H9 (cell line): ENCODE results near the gene VLDLR. TPM values are rescaled to one million over a fixed set of nuclear protein-coding genes. Genes with fewer than 3 reads are reported as not detected.

Source experiments
- DNase-seq: peaks from one replicate; pipeline ENCODE4 v3.0.0-alpha.2; 2017
- H2AFZ ChIP-seq: one replicate; pipeline ENCODE4 v1.6.1; 2013; ENCODE audit warnings: mild to moderate bottlenecking, low read length, control low read depth, moderate library complexity
- H2AK5ac ChIP-seq: 2 replicates; pipeline ENCODE4 v1.6.1; 2013; ENCODE audit warnings: low read length, control low read depth, mixed read lengths; ENCODE audit not compliant: insufficient read length
- H2BK120ac ChIP-seq: one replicate; pipeline ENCODE4 v1.6.1; 2013; ENCODE audit warnings: low read depth, mild to moderate bottlenecking, low read length, control low read depth, inconsistent platforms; ENCODE audit not compliant: poor library complexity, severe bottlenecking
- H2BK12ac ChIP-seq: 2 replicates; pipeline ENCODE4 v1.6.1; 2013; ENCODE audit warnings: low read length, control low read depth, mixed read lengths, low read depth; ENCODE audit not compliant: insufficient read length
- H2BK15ac ChIP-seq: 2 replicates; pipeline ENCODE4 v1.6.1; 2013; ENCODE audit warnings: low read depth, low read length, control low read depth
- H2BK20ac ChIP-seq: one replicate; pipeline ENCODE4 v1.6.1; 2013; ENCODE audit warnings: low read depth, mild to moderate bottlenecking, low read length, control low read depth, inconsistent platforms; ENCODE audit not compliant: poor library complexity, severe bottlenecking
- H2BK5ac ChIP-seq: 2 replicates; pipeline ENCODE4 v1.6.1; 2013; ENCODE audit warnings: low read length, control low read depth, mixed read lengths; ENCODE audit not compliant: insufficient read length
- H3K14ac ChIP-seq: 2 replicates; pipeline ENCODE4 v1.6.1; 2013; ENCODE audit warnings: low read length, control low read depth; ENCODE audit not compliant: insufficient read depth
- H3K18ac ChIP-seq: 2 replicates; pipeline ENCODE4 v1.6.1; 2013; ENCODE audit warnings: low read depth, mild to moderate bottlenecking, mixed read lengths, low read length, control low read depth; ENCODE audit not compliant: insufficient read length
- H3K23ac ChIP-seq: 2 replicates; pipeline ENCODE4 v1.6.1; 2013; ENCODE audit warnings: low read length, control low read depth, mixed read lengths, low read depth; ENCODE audit not compliant: insufficient read length
- H3K23me2 ChIP-seq: 2 replicates; pipeline ENCODE4 v1.6.1; 2013; ENCODE audit warnings: low read depth, mild to moderate bottlenecking, mixed read lengths, low read length, control low read depth; ENCODE audit not compliant: insufficient read length, poor library complexity, severe bottlenecking
- H3K27ac ChIP-seq: 2 replicates; pipeline ENCODE4 v1.5.1; 2013; ENCODE audit warnings: low read length, control low read depth, mixed read lengths, low read depth; ENCODE audit not compliant: insufficient read length
- H3K27me3 ChIP-seq: 2 replicates; pipeline ENCODE4 v1.6.1; 2013; ENCODE audit warnings: low read length, control low read depth, inconsistent platforms; ENCODE audit not compliant: insufficient read depth
- H3K4ac ChIP-seq: 2 replicates; pipeline ENCODE4 v1.6.1; 2013; ENCODE audit warnings: low read depth, mild to moderate bottlenecking, control low read depth, inconsistent platforms, low read length, moderate library complexity
- H3K4me1 ChIP-seq: 2 replicates; pipeline ENCODE4 v1.6.1; 2013; ENCODE audit warnings: low read length, control low read depth, inconsistent platforms; ENCODE audit not compliant: insufficient read depth
- H3K4me2 ChIP-seq: 2 replicates; pipeline ENCODE4 v1.6.1; 2013; ENCODE audit warnings: low read length, control low read depth, mixed read lengths; ENCODE audit not compliant: insufficient read length, insufficient read depth
- H3K56ac ChIP-seq: 2 replicates; pipeline ENCODE4 v1.6.1; 2013; ENCODE audit warnings: low read depth, mild to moderate bottlenecking, mixed read lengths, low read length, control low read depth; ENCODE audit not compliant: insufficient read length
- H3K79me1 ChIP-seq: 2 replicates; pipeline ENCODE4 v1.6.1; 2013; ENCODE audit warnings: low read depth, mild to moderate bottlenecking, moderate library complexity, low read length, control low read depth, inconsistent platforms; ENCODE audit not compliant: insufficient read depth, poor library complexity, severe bottlenecking
- H3K79me2 ChIP-seq: 2 replicates; pipeline ENCODE4 v1.6.1; 2013; ENCODE audit warnings: low read length, control low read depth, inconsistent platforms; ENCODE audit not compliant: insufficient read depth
- H3K9ac ChIP-seq: 2 replicates; pipeline ENCODE4 v1.6.1; 2013; ENCODE audit warnings: low read length, control low read depth, mixed read lengths; ENCODE audit not compliant: insufficient read length; ENCODE audit errors: extremely low read depth
- H3K9me3 ChIP-seq: one replicate; pipeline ENCODE4 v1.6.1; 2013; ENCODE audit warnings: low read depth, low read length, inconsistent platforms; ENCODE audit not compliant: control insufficient read depth
- H3T11ph ChIP-seq: one replicate; pipeline ENCODE4 v1.6.1; 2013; ENCODE audit warnings: mild to moderate bottlenecking, low read length, control low read depth, inconsistent platforms
- H4K20me1 ChIP-seq: one replicate; pipeline ENCODE4 v1.6.1; 2013; ENCODE audit not compliant: control insufficient read depth, insufficient read length, insufficient read depth
- H4K5ac ChIP-seq: 2 replicates; pipeline ENCODE4 v1.6.1; 2013; ENCODE audit warnings: low read depth, mild to moderate bottlenecking, mixed read lengths, low read length, control low read depth; ENCODE audit not compliant: insufficient read length
- H4K8ac ChIP-seq: replicated peaks from 2 replicates; pipeline ENCODE4 v1.6.1; 2013; ENCODE audit warnings: low read length, control low read depth, mixed read lengths, low read depth; ENCODE audit not compliant: insufficient read length
- H4K91ac ChIP-seq: 2 replicates; pipeline ENCODE4 v1.6.1; 2013; ENCODE audit warnings: low read depth, mild to moderate bottlenecking, moderate library complexity, mixed read lengths, low read length, control low read depth; ENCODE audit not compliant: insufficient read length
- H3K27ac Mint-ChIP-seq, 3 experiments: 2 replicates in 2 of 3; 3 replicates in 1 of 3; pipeline ENCODE4 v1.8.0; 2020 to 2021; ENCODE audit warnings: mixed read lengths in 3 of 3, mild to moderate bottlenecking in 1 of 3, moderate library complexity in 1 of 3
- H3K27me3 Mint-ChIP-seq: 2 replicates; pipeline ENCODE4 v1.8.0; 2021; ENCODE audit warnings: low read depth, mild to moderate bottlenecking, moderate library complexity, mixed read lengths
- H3K36me3 Mint-ChIP-seq, 3 experiments: 2 replicates in 2 of 3; 3 replicates in 1 of 3; pipeline ENCODE4 v1.8.0; 2020 to 2021; ENCODE audit warnings: low read depth in 3 of 3, mixed read lengths in 3 of 3; ENCODE audit not compliant: insufficient read depth in 1 of 3
- H3K4me1 Mint-ChIP-seq, 2 experiments: 2 replicates each; pipeline ENCODE4 v1.8.0; 2020; ENCODE audit warnings: mixed read lengths in 2 of 2
- H3K4me3 Mint-ChIP-seq, 2 experiments: 2 replicates in 1 of 2; 3 replicates in 1 of 2; pipeline ENCODE4 v1.8.0; 2020 to 2021; ENCODE audit warnings: mild to moderate bottlenecking in 2 of 2, mixed read lengths in 2 of 2, moderate library complexity in 1 of 2
- H3K9me3 Mint-ChIP-seq, 2 experiments: 2 replicates in 1 of 2; 3 replicates in 1 of 2; pipeline ENCODE4 v1.8.0; 2020; ENCODE audit warnings: mild to moderate bottlenecking in 2 of 2, mixed read lengths in 2 of 2, moderate library complexity in 1 of 2
- WGBS: extraction: QIAGEN DNeasy Blood & Tissue Kit; methylation state at CpG from one replicate; pipeline ENCODE4 v1.1.7; 2013; ENCODE audit warnings: missing lambda C conversion rate, low lambda C conversion rate, mixed read lengths; ENCODE audit not compliant: insufficient read length; ENCODE audit errors: extremely low coverage; 5-methylcytosine and 5-hydroxymethylcytosine counted together
- total RNA-seq: library from RNA; stranded (reverse); gene quantifications from 2 replicates; pipeline ENCODE4 v1.2.1, GENCODE V29; 2021
- TF ChIP-seq, protein P1 (sequence below): fragments of 200-600 bp; sonication (generic); conservative IDR thresholded peaks from 3 replicates; pipeline ENCODE4 v1.8.0; 2021; ENCODE audit warnings: antibody characterized with exemption, mild to moderate bottlenecking

The VLDLR gene
- total RNA-seq, 1 experiment from 2014 or later, result 19.1 TPM

DNA sequence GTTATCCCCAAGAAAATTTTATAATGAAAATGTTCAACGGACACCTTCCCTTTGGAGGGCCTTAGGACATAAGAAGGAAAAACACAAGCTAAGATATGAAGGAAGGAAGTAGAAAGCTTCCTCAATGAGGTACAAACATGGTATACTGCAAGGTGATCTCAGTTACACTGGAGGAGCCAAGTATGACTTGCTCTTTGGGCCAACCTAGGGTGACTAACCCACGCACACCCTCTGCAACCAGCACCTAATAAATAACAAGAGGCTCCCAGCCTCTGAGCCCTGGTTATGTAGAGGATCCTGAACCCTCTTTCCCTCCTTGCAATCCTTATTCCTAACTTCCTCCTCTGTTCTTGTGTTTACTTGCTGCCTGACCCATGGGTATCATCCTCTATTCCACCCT, 57.4 kb downstream of the VLDLR start:
- no peak overlapping the region for H4K5ac ChIP-seq
- H2BK20ac ChIP-seq, result no peak overlapping the region
- no peak overlapping the region for H2AK5ac ChIP-seq
- no peak overlapping the region for H2BK12ac ChIP-seq
- no peak overlapping the region for H3K27ac ChIP-seq
- H4K20me1 ChIP-seq, result no peaks in the 10 kb centered on the region
- no peaks in the 10 kb centered on the region for H3K23me2 ChIP-seq
- no peaks in the 10 kb centered on the region for H3K79me2 ChIP-seq
- H3K4me3 Mint-ChIP-seq, result no peak overlapping the region
- no CpG with 5 or more reads among the region's 2 CpGs for WGBS
- H2AFZ ChIP-seq, result no peak overlapping the region
- H2BK5ac ChIP-seq, result no peak overlapping the region
- TF ChIP-seq, protein P1, sequence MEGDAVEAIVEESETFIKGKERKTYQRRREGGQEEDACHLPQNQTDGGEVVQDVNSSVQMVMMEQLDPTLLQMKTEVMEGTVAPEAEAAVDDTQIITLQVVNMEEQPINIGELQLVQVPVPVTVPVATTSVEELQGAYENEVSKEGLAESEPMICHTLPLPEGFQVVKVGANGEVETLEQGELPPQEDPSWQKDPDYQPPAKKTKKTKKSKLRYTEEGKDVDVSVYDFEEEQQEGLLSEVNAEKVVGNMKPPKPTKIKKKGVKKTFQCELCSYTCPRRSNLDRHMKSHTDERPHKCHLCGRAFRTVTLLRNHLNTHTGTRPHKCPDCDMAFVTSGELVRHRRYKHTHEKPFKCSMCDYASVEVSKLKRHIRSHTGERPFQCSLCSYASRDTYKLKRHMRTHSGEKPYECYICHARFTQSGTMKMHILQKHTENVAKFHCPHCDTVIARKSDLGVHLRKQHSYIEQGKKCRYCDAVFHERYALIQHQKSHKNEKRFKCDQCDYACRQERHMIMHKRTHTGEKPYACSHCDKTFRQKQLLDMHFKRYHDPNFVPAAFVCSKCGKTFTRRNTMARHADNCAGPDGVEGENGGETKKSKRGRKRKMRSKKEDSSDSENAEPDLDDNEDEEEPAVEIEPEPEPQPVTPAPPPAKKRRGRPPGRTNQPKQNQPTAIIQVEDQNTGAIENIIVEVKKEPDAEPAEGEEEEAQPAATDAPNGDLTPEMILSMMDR, result no peak
- no peak overlapping the region for H3K18ac ChIP-seq
- H3K4me1 ChIP-seq, result peaks cover 4% of the 10 kb centered on the region; the same call in 1 of the 2 replicates
- H3T11ph ChIP-seq, result no peak overlapping the region
- H3K4me2 ChIP-seq, result no peak overlapping the region
- no peaks in the 10 kb centered on the region for H3K27me3 ChIP-seq
- H3K4me1 Mint-ChIP-seq, result peaks cover 8 to 12% of the 10 kb centered on the region in 2 experiments
- no peaks in the 10 kb centered on the region; the same call in 1 of the 2 replicates for H3K27me3 Mint-ChIP-seq
- no peak for DNase-seq
- no peak overlapping the region for H3K4ac ChIP-seq
- no peaks in the 10 kb centered on the region for H3K36me3 Mint-ChIP-seq
- no peaks in the 10 kb centered on the region for H3K9me3 Mint-ChIP-seq
- H3K27ac Mint-ChIP-seq, result no peak overlapping the region
- no peak overlapping the region for H2BK15ac ChIP-seq
- no peaks in the 10 kb centered on the region for H3K79me1 ChIP-seq
- H3K14ac ChIP-seq, result no peak overlapping the region
- no peak overlapping the region for H3K23ac ChIP-seq
- H4K8ac ChIP-seq, result no peak overlapping the region
- H3K9me3 ChIP-seq, result no peaks in the 10 kb centered on the region
- no peak overlapping the region for H2BK120ac ChIP-seq
- H3K56ac ChIP-seq, result no peak overlapping the region
- no peak overlapping the region for H3K9ac ChIP-seq
- H4K91ac ChIP-seq, result no peak overlapping the region
